Measurements from ENCODE around the gene PAK5.
"Not testable (repeated sequence)": the region's sequence is repeated elsewhere in the genome, so short reads cannot be mapped to it uniquely, and the experiment has no call there.

The PAK5 gene

DNA sequence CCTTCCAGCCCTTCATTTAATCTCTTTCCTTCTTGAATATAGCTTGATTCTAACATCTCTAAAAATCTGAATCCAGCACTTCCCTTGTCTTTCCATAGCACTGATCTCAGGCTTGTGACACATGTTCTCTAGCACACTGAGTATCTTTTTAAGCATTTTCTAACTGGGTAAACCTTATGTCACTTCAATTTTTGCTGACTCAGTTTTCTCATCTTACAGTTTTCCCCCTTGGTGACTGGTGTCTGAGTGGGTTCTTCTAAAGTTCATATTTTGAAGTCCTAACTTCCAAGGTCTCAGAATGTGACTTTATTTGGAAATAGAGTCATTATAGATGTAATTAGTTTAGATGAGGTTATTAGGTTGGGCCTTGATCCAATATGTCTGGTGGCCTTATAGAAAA is 153.9 kb downstream of the PAK5 start:
- no peak for DNase-seq (ENCODE audit: low read depth in 2 of 2)

GRCh38 chr20:9677100-9677623 is 161.7 kb downstream of the PAK5 start:
- no peak for DNase-seq (ENCODE audit: low read depth in 2 of 2)

DNA sequence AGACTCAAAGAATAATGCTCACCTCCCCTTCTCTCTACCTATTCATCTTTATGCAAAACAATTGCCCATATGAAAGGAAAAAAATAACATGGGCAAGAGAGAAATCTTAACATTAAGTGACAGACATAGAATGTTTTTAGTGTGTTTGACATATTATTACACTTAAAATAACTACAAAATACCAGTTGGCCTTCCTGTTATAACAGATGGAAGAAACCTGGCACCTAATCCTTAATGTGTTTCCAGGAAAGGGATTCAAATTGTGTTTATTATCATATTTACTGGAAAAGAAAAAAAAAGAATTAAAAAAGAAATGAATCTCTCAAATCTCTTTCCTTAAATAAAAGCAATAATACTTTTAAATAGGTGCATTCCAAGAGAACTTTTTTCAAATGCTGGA is 165.9 kb downstream of the PAK5 start:
- no peak for DNase-seq (ENCODE audit: low read depth in 2 of 2)

DNA sequence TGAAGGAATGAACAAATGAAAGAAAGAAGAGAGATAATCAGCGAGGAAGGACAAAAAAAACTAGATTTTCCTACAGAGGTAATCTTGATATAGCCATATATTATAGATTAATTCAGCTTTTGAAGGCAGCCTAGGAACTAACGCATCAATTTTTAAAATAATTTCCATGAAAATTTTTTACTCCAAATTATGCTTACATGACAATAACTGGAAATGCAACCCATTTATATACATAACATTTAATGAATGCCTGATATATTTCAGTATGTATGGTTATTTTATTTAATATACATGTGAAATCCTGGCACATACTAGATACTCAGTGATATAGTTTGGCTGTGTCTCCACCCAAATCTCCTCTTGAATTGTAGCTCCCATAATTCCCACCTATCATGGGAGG is 166.8 kb downstream of the PAK5 start:
- no peak for DNase-seq (ENCODE audit: low read depth in 2 of 2)

- no peak for DNase-seq (ENCODE audit: low read depth in 2 of 2)
These were observed 170.5 kb downstream of the PAK5 start for GRCh38 chr20:9668381-9668780.

DNA sequence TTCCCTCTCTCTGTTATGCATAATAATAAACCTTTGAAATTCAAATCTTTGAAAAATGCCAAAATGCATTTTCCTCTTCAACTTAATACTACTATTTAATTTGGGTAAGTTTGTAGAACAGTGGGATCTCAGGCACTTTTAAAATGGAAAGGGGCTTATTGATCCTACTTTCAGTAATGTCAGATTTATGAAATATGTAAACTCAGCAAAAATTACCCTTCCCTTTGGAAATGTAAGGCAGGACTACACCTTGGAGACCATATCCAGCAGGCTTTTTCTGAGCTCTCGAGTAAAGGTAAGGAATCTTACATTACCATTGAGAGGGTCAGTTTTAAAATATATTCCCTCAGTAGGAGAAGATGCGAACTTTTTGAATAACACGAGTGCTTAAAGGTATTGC is 175.5 kb downstream of the PAK5 start:
- DNase-seq (ENCODE audit: low read depth in 2 of 2) = no peak

GRCh38 chr20:9660236-9660868 is 178.5 kb downstream of the PAK5 start:
- DNase-seq (ENCODE audit: low read depth in 2 of 2) = no peak

- no peak for DNase-seq (ENCODE audit: low read depth in 2 of 2)
These were observed 191.1 kb downstream of the PAK5 start for GRCh38 chr20:9647741-9648140.

- no peak for DNase-seq (ENCODE audit: low read depth in 2 of 2)
These were observed 192.5 kb downstream of the PAK5 start for GRCh38 chr20:9646375-9646774.

DNA sequence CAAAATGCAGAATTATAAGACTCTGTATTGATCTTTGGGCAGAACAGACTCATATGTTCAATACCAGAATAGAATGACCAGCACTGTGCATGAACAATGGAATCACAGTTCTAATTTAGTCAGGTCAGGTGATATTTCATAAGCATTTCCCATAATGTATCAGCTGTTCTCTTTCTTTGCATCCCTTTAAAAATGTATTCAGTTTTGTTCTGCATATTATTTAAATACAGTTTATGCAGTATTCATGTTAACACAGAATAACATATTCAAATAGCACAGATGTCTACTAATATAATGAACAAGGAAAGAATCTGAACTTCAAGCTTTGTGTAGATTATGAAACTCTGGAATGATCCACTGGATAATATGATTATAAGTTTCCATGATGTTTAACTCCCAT is 196.0 kb downstream of the PAK5 start:
- DNase-seq (ENCODE audit: low read depth in 2 of 2) = no peak

DNA sequence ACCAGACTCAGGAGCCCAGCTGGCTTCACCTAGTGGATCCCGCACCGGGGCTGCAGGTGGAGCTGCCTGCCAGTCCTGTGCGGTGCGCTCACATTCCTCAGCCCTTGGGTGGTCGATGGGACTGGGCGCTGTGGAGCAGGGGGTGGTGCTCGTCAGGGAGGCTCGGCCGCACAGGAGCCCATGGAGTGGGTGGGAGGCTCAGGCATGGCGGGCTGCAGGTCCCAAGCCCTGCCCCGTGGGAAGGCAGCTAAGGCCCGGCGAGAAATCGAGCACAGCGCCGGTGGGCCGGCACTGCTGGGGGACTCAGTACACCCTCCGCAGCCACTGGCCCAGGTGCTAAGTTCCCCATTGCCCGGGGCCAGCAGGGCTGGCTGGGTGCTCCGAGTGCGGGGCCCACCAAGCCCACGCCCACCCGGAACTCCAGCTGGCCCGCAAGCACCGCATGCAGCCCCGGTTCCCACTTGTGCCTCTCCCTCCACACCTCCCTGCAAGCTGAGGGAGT is 197.3 kb downstream of the PAK5 start:
- not testable (repeated sequence) for DNase-seq (ENCODE audit: low read depth in 2 of 2)

DNA sequence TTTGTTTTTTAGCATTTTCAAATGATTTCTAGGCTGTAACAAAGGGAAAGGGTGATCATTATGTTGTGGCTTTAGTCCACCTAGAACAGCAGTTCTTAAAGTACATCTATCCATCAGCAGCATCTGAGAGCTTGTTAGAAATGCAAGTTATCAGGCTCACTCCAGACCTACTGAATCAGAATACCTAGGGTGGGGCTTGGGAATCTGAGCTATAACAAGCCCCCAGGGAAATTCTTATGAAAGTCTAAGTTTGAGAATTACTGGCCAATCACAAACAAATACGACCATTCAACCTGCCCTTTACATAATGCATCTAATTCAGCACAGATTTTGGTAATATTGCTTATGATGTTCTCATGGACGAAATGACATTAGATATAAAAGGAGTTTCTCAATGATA is 201.0 kb downstream of the PAK5 start:
- DNase-seq (ENCODE audit: low read depth in 2 of 2) = no peak

DNA sequence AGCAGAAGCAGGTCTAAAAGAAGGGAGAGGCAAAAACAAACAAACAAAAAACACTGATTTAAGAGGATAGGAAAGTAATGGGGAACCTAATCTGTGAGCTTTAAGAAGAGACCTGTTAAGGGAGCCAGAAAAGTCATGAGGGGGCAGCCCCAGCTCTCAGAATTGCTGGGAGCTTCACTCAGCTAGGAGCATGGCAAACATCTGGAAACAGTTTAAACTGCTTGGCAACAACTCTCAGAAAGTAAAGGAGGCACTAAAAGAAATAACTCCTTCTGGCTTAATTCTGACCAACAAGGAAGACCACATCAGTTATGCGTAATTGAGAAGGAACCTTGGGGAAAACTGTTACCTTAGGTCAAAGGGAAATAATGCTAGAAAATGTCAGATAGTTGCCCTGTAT is 203.1 kb downstream of the PAK5 start:
- no peak for DNase-seq (ENCODE audit: low read depth in 2 of 2)

- DNase-seq (ENCODE audit: low read depth in 2 of 2) = no peak
These were observed 204.5 kb downstream of the PAK5 start for GRCh38 chr20:9634327-9634726.

DNA sequence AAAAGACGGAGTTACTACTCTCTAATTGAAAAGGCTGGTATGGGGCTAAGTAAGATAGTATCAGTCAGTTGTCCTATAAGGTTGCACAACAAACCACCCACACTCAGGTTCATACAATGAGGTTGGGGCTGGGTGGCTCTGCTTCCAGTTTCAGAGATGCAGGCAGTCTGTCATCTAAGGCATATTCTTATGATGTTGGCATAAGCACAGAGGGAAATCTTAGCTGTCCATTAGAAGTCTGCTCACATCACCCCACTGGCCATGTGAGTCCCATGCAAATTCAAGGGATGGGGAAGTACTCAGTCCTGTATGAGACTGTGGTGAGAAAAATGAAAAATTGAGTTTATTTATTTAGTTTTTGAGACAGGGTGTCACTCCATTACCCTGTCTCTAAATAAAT is 205.9 kb downstream of the PAK5 start:
- no peak for DNase-seq (ENCODE audit: low read depth in 2 of 2)

DNA sequence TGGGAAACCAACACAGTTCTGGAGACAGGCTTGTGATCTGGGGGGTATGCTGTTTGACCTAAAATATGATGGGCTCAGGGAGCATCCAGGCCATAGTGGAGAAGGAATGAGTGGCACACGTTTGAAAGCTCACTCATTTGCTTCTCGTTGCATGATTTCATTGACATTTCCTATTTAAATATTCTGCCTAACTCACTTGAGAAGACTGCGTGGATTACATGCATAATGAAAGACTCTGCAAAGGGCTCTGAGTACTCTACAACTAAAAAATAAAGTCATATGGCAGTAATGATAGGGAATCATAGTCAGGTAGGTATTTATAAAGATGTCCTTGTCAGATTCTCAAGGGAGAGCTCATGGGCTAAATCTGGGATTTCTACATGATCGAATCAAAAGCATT is 206.6 kb downstream of the PAK5 start:
- no peak for DNase-seq (ENCODE audit: low read depth in 2 of 2)

GRCh38 chr20:9630554-9630953 is 208.3 kb downstream of the PAK5 start:
- no peak for DNase-seq (ENCODE audit: low read depth in 2 of 2)

GRCh38 chr20:9629831-9630230 is 209.0 kb downstream of the PAK5 start:
- DNase-seq (ENCODE audit: low read depth in 2 of 2) = no peak

DNA sequence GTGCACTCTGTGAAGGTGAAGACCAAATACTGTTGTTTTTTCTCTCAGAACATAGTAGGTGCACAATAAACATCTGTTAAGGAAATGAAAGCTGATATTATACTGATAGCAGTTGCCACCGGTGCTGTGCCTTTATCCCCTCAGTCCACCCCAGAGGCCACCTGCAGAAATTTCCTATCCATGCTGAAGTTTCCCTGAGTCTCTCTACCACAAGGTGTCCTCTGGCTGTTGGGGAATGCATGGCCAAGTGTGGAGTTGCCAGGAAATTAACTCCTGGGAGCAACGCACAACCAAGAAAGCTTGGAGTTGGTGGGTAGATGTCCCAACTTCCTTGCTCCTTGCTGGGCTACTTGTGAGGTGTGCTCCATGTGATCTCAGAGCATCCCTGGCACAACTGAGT is 210.3 kb downstream of the PAK5 start:
- DNase-seq (ENCODE audit: low read depth in 2 of 2) = no peak

GRCh38 chr20:9628141-9628540 is 210.7 kb downstream of the PAK5 start:
- no peak for DNase-seq (ENCODE audit: low read depth in 2 of 2)

DNA sequence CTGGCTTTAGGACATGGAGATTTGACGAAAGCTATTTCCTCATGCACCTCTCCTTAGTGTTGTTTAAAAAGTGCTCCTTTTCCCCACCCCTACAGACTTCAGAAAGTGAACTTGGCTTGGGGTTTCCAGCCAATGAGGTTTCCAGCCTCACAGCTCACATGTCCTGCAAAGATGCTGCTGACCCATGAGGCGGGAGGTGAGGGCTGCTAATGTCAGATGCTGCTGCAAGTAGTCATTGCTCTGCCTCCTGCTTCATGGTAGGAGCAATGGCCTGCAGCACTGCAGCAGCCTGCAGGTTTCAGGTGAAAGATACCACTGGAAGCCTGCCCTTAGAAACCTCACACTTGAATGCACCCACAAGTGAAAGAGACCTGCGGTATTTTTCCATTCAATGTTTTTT is 211.7 kb downstream of the PAK5 start:
- DNase-seq (ENCODE audit: low read depth in 2 of 2) = no peak

- DNase-seq (ENCODE audit: low read depth in 2 of 2) = no peak
These were observed 212.5 kb downstream of the PAK5 start for GRCh38 chr20:9626357-9626756.

- DNase-seq (ENCODE audit: low read depth in 2 of 2) = no peak
These were observed 220.9 kb downstream of the PAK5 start for GRCh38 chr20:9617940-9618339.

DNA sequence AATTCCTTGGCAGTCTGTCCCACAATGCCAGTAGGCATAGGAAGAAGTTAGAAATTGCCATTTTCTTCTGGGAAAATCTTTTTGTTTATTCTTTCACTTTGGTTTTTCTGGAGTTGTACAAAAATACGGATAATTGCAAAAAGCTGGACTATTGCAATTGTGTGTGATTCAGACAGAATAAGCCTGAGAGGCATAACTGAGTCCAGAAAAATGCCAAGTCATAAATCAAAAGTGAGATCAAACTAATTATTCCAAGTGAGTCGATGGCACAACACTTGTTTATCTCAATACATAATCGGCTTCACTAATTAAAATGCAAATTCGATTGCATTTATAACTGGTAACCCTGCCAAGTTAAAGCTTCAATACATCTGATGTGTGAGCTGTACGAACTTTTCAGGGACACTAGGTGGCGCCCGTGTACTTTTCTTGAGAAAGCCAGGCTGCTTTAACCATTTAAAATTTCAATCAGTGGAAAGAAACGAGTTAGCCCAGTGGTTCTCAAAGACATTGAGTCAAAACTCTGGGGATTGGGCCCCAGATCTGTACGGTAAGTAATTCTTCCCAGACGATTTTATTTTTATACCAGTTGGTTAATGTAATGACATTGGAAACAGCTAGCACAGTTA is 221.9 kb downstream of the PAK5 start:
- peak; percentile 12 to 14 for DNase-seq (ENCODE audit: low read depth in 2 of 2)
